Sigmoid colon (tissue), 4 donors: ENCODE measurements around the gene CAMTA1.

Experiments
- CTCF ChIP-seq, 4 experiments: fragments of 450-650 bp in 3 of 4; fragments of 200-600 bp in 1 of 4; IDR thresholded peaks; one replicate each; pipeline ENCODE4 v1.5.1; 2016 to 2019; ENCODE audit warnings: antibody characterized with exemption in 4 of 4, mild to moderate bottlenecking in 3 of 4, moderate library complexity in 2 of 4
- EP300 ChIP-seq, 4 donors: sonication (generic); formaldehyde crosslinking; IDR thresholded peaks; one replicate each; pipeline ENCODE4 v1.6.1; 2017; ENCODE audit warnings: antibody characterized with exemption in 4 of 4
- POLR2AphosphoS5 ChIP-seq, 4 donors: sonication (generic); formaldehyde crosslinking; IDR thresholded peaks; one replicate each; pipeline ENCODE4 v1.6.1; 2017; ENCODE audit warnings: antibody characterized with exemption in 4 of 4

- TF ChIP-seq POLR2AphosphoS5 (IDR thresholded peaks at IDR 0.05) (no peak), CTCF (IDR thresholded peaks at IDR 0.05) (no peak), EP300 (IDR thresholded peaks at IDR 0.05) (no peak)
Measured at GRCh38 chr1:7387053-7387927, 602.0 kb downstream of the CAMTA1 start.
